GM21367 (cell line): ENCODE results near the gene CRADD.

ENCODE experiments used
- ATAC-seq: cut with Tn5 transposase; IDR thresholded peaks from one replicate; pipeline ENCODE4 v1.9.1; 2021; ENCODE audit not compliant: unreplicated experiment

Gene CRADD

DNA sequence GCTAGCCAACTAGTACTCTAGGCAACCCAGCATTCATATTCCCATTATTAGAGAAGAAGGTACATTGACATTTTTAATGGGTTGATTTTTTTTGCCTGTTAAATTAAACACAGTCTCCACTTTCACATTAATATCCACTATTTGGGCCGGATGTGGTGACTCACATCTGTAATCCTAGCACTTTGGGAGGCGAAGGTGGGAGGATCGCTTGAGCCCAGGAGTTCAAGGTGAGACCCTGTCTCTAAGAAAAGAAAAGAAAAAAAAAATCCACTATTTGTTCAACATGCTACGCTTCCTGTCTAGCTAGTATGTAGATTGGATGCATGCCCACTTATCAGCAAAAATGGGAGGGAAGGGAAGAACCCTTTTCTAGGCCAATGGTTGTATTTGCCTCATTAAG lies 7.1 kb upstream of the CRADD start:
- no peak for ATAC-seq

DNA sequence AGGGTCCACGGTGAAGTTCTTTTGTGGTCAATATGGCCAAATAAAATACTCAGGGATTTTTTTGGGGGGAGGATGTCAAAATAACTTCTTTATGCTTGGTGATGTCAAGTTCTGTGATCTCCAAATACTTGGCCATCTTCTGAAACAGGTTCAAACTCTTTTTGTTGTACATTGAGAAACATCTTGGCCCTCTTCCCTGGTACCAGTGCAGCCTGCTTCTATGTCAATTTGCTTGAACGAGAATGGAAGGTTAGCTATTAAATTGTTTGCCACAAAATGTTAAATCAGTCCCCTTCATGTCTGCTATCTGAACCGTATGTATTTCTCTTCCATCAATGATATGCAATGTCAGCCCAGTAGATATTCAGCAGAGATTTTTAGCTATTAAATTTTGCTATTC lies 6.1 kb upstream of the CRADD start:
- ATAC-seq, result no peak

DNA sequence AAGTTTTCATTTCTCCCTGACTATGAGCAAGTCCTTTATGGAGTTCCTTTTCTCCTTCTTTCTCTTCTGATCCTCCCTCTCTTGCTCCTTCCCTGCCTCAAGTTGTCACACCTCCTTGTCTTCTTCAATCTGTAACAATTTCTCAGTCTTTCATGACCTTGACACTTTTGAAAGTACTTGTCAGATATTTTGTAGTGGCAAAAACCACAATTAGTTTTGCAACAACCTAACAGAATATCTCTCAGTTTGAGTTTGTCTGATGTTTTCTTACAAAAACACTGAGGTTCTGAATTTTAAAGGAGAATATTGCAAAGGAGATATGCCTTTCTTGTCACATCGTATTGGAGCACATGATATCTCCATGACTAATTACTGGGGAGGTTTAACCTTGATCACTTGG lies 4.1 kb upstream of the CRADD start:
- no peak for ATAC-seq

DNA sequence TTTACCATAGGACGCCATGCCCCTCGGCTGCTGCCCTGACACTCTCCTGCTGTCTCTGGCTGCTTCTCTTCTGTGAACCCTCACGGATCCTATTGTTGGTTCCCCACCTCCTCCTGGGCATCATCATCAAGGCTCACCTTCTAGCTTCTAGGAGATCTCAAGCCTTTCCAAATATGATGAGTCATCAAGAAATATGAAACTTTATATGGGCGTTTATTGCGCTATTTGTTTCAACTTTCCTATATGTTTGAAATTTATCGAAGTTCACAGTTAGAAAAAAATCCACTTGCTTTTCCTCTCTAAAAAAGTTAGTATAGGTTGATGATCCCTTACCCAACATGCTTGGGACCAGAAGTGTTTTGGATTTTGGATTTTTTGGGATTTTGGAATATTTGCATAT lies 2.8 kb upstream of the CRADD start:
- no peak for ATAC-seq

DNA sequence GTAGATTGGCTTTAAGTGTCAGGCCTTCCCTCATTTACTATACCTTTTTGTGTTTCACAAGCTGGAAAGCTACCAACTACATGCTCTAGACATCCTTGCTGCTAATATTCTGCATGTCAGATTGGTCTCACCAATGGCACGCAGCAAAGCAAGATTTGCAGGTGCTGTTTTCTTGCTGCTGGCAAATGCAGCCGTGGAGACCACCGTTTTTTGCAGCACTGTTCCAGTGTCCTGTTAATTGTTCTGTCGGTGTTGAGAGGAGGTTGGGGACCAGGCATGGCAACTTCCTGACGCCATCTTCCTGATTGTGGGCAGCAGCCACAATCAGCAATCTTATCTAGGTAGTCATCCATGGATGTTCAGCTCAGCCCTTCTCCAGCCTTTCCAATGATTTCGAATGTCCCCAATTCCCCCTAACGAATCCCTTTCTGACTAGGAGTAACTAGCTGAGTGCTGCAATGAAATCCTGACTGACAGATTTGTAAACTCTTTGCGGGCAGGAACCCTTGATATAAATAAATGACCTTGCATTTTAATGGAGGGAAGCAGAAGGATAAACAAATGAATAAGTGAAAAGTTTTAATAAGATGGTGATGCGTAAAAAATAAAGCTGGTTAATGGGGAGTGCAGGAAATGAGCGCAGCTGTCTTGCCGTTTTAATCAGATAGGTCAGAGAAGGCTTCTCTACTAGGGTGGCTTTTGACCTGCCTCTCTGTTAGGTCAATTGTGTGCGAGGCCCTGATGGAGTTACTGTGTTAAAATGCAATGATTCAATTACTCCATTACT lies 574 bp upstream of the CRADD start:
- no peak for ATAC-seq

DNA sequence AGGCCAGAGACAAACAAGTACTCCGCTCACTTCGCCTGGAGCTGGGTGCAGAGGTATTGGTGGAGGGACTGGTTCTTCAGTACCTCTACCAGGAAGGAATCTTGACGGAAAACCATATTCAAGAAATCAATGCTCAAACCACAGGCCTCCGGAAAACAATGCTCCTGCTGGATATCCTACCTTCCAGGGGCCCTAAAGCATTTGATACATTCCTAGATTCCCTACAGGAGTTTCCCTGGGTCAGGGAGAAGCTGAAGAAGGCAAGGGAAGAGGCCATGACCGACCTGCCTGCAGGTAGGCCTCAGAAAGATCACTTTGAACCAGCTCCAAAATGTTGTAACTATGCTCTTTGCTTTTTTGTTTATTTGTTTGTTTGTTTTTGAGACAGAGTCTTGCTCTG lies 1.6 kb downstream of the CRADD start:
- ATAC-seq, result no peak

DNA sequence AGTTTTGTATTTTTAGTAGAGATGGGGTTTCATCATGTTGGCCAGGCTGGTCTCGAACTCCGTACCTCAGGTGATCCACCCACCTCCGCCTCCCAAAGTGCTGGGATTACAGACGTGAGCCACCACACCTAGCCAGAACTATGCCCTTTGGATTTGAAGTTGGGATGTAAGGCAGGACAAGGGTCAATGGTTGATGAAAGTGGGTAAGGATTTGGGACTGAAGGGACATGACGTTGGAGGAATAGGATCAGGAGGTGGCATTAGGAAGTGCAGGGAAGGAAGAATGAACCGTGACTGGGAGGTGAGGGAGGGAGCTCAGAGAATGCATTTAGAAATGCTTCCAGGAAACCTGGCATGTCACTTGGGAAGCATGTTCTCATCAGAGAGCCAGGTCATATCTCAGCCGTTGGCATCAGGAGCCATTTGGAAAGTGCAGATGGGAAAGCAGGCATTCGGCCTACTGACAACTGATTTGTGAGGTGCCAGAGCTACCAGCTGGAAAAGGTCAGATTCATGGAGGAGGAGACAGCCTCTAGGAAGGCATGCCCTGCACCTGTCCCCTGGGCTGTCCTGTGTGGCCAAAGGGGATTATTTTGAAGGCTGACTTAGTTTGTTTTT lies 2.2 kb downstream of the CRADD start:
- no peak for ATAC-seq

DNA sequence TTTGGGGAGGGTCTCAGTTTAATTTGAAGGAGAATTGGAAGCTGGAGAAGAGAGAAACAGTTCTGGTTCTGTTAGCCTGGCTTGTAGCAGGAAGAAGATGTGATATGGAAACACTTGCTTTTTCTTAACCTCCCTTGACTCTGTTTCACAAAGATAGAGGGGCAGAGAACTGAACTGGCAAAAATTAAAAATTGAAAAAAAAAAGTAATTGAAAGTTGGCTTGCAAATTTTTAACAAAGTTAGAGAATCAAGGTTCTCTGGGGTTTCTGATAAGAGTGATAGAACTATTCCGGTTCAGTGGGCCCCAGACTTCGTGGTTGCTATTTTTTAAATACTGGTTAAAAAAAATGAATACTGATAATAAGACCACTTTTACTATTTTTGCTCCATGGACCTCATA lies 2.8 kb downstream of the CRADD start:
- no peak for ATAC-seq

DNA sequence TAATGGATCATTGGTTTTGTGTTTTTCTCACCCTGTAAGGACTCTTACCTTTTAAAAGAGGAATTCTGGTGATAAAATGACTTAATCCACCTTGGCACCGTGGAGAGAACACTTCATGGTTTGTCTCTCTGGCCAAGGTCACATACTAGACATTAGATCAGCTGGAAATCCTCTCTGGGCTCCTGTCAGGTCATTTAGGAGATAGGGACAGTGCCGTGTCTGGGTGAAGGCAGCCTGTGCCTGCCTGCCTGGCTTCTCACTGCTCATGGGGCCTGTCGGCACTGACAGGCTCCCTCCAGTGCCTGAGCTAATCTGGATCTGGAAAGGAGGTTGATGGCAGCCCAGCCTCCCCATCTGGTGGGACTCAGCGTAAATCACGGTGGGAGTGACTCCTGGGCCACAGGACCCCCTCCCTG lies 5.7 kb downstream of the CRADD start:
- no peak for ATAC-seq

DNA sequence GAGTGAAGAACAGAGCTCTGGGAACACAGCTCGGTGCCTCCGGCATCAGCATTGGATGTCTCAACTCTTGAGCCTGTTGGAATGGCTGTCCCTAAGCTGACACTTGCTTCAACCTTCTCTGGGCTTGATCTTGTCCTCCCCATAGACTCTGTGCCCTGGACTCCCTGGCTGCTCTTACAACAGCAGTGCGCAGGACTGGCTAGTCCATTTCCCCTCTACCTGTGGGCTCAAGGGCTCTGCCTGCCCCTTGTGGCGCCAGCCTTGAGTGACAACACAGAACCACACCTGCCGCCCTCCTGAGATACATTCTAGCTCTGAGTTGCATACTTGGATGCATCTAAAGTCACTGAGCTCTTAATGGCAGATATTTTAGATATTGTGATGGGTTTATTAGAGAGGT lies 6.2 kb downstream of the CRADD start:
- ATAC-seq, result no peak

DNA sequence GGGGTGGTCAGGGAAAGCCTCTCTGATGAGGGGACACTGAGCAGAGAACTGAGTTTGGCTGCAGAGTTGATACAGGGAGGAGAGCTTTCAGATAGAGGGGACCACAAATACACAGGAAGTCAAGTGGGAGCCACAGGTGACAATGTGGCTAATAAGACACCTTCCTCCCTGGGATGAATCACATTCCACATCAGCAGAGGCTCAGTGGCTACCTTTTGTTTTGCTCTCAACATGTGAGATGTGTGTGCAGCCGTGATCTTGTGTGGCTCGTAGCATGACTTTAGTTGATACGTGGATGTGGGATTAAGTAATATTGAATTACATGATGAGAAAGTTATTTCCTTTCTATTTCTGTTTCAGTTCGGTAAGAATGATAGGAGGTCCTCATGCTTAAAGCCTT lies 7.5 kb downstream of the CRADD start:
- no peak for ATAC-seq

DNA sequence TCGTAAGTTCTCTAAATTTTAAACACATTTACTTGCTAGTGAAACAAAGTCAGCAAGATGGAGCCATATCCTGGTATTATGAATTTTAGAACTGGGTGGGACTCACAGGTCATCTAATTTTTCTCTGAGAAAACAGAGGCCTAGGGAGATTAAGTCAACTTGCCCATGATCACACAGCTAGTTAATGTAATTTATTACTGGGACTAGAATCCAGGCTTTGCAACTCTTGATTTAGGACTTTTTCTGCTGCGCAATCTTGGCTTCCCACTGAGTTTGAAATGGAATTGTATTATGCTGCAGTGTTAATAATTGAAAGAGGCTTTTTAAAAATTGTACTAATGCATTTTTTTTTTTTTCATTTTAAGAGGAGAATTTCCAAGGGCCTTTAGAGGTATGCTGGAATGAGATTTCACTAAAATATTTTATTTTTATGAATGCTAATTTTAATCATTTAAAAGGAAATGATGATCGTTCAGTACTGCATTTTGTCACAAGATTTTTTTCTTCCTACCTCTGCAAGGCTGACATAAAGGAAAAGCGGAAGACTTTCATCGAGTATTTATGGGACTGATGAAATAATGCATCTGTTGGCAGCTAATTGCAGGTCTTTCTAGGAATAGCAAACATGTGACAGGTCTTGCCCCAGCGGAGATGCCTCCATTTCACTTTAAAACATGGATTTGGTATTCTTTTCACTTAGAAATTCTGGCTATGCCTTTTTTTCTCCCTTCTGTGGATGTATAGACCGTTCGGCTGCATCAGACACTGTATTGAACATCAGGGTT lies 9.6 kb downstream of the CRADD start:
- ATAC-seq, result no peak

DNA sequence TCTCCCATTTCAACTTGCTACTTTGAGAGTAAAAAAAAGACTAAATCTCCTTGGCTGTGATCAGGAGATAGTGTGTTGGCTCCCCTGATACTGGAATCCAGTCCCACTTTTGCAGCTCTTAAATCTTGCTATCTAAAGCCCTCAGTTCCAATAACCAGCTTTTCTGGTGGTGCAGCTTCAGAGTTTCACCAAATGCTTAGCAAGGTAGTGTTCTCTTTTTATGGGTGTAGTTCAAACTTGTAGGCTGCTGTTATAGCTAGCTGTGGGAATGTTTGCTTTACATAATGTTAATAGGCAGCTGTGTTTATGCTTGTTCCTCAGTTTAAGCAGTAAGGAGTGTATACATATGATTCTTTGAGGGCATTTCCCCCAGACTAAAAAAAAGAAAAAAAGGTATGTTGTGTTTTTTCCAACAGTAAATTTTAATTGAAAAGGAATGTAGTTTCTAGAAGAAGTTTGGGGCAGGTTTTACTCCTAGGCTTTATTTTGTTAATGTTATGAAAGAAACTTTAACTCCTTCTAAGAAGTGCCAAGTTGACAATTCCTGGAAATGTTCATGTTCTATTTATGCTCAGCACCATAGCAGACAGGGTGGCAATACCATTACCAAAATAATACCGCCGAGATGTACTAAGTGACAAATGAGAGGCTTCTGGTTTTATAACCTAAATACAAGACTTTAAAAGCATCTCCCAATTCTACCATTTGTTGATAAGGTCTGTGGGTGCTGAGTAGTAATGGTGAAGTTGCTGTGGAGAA lies 12.1 kb downstream of the CRADD start:
- no peak for ATAC-seq

DNA sequence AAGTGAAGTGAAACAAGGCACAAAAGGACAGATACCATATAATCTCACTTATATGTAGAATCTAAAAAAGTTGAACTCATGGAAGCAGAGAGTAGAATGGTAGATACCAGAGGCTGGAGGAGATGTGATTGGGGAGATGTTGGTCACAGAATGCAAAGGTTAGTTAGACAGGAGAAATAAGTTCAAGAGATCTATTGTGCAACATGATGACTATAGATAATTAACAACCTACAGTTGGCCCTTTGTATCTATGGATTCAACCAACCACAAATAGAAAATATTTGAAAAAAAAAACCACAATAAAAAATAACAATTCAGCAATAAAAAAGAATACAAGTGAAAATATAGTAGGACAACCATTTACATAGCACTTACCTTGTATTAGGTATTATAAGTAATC lies 19.3 kb downstream of the CRADD start:
- ATAC-seq, result no peak

DNA sequence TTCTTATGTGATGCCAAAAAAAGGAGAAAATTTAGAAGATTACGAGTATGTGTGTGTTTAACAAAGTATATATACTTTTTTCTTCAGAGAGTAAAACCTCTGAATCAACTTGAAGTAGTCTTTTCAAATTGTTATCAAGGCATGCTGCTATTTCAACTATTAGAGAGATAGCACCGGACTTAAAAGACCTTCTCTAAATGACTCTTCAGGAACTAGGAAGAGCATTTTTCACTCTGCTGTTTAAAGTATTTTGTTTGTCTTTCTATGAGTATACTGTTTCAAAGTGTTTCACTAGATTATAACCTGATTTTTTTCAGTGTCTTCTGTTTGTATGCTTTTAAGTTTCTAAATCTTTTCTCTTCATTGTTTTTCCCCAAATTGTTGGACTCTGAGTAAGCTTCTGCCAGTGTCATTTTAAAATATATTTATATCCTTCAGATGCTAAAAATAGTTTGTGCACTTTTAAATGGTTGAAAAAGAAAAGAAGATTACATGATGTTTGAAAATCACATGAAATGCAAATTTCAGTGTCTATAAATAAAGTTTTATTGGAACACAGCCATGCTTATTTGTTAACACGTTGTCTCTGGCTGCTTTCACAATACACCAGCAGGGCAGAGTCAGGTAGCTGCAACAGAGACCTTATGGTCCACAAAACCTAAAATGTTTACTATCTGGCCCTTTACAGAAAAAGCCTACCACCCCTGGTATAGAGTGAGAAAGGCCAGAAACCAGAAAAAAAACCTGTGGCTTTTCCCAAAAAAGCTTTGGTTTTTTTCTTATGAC lies 21.3 kb downstream of the CRADD start:
- no peak for ATAC-seq

DNA sequence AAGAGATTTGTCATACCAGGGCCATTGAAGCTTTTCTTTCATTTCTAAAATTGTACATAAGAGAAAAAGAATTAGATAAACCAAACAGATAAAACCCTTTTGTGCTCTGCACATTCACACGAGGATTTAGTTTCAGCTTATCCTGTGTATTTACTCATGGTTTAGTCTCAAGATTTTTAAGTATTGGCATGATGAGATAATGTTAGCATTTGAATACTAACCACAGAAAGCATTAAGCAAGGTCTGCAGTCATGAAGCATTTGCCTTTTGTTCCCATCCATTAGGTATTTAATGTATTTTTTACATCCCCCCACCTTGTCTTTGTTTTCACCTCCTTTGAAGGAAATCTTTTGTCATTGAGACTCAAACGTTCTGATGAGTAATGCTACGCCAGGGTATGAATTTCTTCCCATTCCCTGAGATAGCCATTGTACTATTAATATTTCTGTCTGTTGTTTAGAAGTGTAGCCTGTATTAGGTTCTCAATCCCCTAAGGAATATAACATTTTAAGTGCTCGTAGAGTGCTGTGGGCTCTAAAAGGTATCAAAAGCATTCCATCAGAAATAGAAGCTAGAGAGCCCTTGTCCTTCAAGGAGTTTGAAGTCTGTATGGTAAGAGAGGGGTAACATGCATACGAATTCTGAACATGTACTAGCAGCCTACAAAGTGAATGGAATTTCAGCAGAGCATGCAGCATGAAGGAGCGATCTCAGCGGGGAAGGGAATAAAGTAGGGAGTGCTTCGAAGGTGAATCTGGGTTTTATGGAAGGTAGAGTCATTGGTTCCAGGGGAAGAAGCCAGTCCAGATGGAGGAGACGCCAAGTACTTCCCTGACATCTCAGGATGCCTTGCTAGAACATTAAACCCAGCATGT lies 22.3 kb downstream of the CRADD start:
- no peak for ATAC-seq

DNA sequence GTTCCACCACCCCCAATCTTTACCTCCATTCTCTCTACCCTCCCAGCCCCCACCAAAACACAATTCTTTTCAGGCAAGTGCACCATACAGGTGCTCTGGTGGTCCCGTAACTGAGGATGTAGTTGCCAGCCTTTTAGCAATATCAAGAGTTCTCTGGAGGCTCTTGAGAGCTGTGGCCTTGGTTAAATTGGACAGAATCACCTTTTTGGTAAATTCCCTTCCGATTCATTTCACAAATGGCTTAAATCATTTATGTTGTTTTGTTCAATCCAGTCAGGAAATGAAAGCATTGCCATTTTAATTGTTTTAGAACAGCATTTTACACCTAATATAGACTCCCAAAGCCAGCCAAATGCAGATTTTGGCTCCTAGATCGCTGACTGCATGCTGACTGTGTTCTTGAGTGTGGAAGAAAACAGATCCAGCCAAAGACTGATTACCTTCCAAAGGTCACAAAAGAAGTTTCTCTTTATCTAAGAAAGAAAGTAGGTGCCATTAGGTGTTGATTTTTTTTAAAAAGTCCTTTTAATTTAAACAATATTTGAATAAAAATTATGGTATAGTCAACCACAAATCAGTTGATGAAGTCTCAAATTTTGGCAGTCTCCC lies 25.6 kb downstream of the CRADD start:
- no peak for ATAC-seq

DNA sequence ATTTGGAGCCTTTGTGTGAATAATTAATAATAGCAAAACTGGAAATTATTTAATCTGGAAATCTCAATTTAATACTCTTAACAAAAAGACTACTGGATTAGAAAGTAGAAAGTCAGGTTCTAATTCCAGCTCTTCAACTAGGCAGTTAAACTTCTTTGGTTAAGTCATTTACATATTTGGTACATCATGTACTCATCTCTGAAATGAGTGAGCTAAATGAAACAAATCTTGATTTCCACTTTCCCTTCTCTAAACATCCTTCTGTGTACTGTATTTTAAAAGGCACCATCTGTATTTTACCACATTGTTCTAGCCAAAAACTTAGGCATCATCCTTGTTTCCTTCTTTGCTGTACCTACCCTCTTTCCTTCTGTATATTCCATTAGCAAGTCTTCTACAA lies 26.9 kb downstream of the CRADD start:
- ATAC-seq, result no peak

DNA sequence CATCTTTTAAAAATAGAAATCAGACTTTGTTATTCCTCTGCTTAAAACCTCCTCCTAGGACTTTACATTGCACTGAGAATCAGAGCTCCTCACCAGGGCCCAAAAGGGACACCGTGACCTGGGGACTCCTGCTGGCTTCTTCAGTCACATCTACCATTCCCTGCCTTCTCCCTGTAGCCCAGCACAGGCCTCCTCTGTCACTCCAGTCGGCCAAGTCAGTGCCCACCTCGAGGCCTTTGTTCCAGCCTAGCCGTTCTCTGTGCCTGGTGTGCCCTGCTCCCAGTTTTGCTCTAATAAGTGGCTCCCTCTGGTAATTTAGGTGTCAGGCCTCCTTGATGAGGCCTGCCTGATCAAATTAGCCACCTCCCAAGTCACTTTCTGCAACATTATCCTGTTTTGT lies 27.4 kb downstream of the CRADD start:
- ATAC-seq, result no peak
